ENCODE data around the gene SENP5. TPM values are rescaled to one million over a fixed set of nuclear protein-coding genes. Genes with fewer than 3 reads are reported as not detected.

Gene SENP5
- total RNA-seq, 1 donor from 2014 or later = 39.5 TPM

- DNase-seq (ENCODE audit: extremely low spot score, unreplicated experiment) = no peak
- H3K4me3 Mint-ChIP-seq = peak overlapping the region; percentile 84
- no peaks in the 10 kb centered on the region for H3K36me3 Mint-ChIP-seq
- peak overlapping the region; percentile 50 for H3K27ac Mint-ChIP-seq
- H3K27me3 Mint-ChIP-seq = peaks cover 51% of the 10 kb centered on the region
- no peaks in the 10 kb centered on the region for H3K4me1 Mint-ChIP-seq (ENCODE audit: unreplicated experiment)
- no peaks in the 10 kb centered on the region for H3K9me3 Mint-ChIP-seq
- peak; percentile 95 for TF ChIP-seq CTCF (conservative IDR thresholded peaks at IDR 0.05)
Measured at GRCh38 chr3:196969660-196970546, 102.2 kb downstream of the SENP5 start.

DNA sequence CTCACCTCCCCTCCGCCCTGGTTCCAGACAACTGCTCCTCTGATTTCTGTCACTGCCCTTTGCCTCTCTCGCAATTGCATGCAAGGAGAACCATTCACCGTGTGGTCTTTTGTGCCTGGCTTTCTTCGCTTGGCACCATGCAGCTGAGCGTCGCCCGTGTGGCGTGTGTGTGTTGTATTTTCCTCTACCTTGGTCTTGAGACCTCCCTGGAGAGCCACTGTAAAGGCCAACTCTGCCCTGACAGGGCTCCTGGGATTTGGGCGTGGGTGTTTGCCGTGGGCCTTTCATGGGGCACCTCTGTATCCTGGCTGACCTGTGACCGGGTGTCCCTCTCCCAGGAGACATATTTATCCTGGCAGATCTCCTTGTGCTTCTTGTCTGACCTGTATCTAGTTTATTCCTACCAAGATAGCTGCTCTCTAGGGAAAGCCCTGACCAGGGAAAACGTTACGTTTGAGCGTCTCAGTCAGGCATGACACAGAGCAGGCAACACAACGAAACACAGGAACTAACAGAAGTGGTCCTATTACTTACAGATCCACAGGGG lies 102.9 kb downstream of the SENP5 start:
- Mint-ChIP-seq H3K36me3 (no peaks in the 10 kb centered on the region), H3K9me3 (no peaks in the 10 kb centered on the region), H3K27me3 (peaks cover 48% of the 10 kb centered on the region), H3K4me1 (ENCODE audit: unreplicated experiment) (no peaks in the 10 kb centered on the region), H3K4me3 (peak overlapping the region; percentile 84), H3K27ac (peak overlapping the region; percentile 50)
- DNase-seq (ENCODE audit: extremely low spot score, unreplicated experiment) = no peak
- no peak for TF ChIP-seq CTCF (conservative IDR thresholded peaks at IDR 0.05)

DNA sequence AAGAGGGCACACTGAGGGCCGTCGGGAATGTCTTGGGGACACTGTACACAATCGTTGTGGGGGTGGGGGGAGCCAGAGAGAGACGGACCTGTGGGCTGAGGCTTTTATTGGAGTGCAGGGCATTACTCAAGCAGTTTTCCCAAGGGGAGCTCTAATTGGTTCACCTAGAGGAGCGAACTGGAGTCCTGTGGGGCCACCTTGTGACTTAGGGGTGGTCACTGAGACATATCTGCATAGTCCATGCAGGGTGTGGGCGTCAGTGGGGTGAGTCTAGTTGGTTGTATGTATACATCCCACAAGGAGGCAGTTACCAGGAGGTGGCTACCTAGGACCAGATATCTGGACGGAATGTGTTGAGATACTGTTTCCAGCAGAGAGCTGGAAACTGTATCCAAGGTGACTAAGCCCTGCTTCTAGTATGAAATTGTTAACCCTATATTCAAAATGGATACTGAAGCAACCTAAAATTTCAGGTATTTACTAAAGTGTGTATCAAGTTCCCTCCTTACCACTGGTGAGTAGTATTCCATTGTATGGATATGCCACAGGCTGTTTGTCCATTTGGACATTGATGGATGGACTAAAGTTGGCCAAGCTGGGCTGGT lies 103.5 kb downstream of the SENP5 start:
- H3K27ac Mint-ChIP-seq = peak overlapping the region; percentile 50
- no peak for DNase-seq (ENCODE audit: extremely low spot score, unreplicated experiment)
- no peaks in the 10 kb centered on the region for H3K36me3 Mint-ChIP-seq
- no peak for TF ChIP-seq CTCF (conservative IDR thresholded peaks at IDR 0.05)
- H3K4me1 Mint-ChIP-seq (ENCODE audit: unreplicated experiment) = no peaks in the 10 kb centered on the region
- H3K9me3 Mint-ChIP-seq = no peaks in the 10 kb centered on the region
- peak overlapping the region; percentile 84 for H3K4me3 Mint-ChIP-seq
- H3K27me3 Mint-ChIP-seq = peaks cover 42% of the 10 kb centered on the region

DNA sequence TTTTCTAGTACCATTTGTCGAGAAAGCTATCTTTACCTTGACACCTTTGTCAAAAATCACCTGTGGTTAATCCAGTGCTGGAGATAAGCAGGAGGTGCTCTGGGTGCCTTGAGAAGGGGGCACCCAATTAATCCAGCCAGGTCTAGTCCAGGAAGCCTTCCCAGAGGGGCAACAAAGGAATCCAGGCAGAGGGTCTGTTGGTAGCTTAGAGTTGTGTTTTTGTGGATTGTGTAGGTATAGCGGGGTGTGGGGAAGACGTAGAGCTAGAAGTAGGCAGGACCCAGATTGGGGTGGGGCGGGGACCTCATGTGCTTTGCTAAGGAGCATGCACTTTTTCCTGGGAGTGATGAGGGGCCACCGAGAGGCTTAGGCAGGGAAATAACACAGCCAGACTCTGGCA lies 106.9 kb downstream of the SENP5 start:
- no peaks in the 10 kb centered on the region for H3K9me3 Mint-ChIP-seq
- no peak overlapping the region for H3K4me3 Mint-ChIP-seq
- H3K27ac Mint-ChIP-seq = no peak overlapping the region
- H3K36me3 Mint-ChIP-seq = no peaks in the 10 kb centered on the region
- DNase-seq (ENCODE audit: extremely low spot score, unreplicated experiment) = no peak
- no peak for TF ChIP-seq CTCF (conservative IDR thresholded peaks at IDR 0.05)
- peaks cover 35% of the 10 kb centered on the region for H3K27me3 Mint-ChIP-seq
- peaks cover 7% of the 10 kb centered on the region for H3K4me1 Mint-ChIP-seq (ENCODE audit: unreplicated experiment)

- H3K4me3 Mint-ChIP-seq = no peak overlapping the region
- no peak for TF ChIP-seq CTCF (conservative IDR thresholded peaks at IDR 0.05)
- H3K27me3 Mint-ChIP-seq = peaks cover 31% of the 10 kb centered on the region
- peaks cover 7% of the 10 kb centered on the region for H3K4me1 Mint-ChIP-seq (ENCODE audit: unreplicated experiment)
- no peak for DNase-seq (ENCODE audit: extremely low spot score, unreplicated experiment)
- H3K36me3 Mint-ChIP-seq = no peaks in the 10 kb centered on the region
- no peak overlapping the region for H3K27ac Mint-ChIP-seq
- H3K9me3 Mint-ChIP-seq = no peaks in the 10 kb centered on the region
Measured at GRCh38 chr3:196975349-196975748, 107.6 kb downstream of the SENP5 start.
